NK-92 treated with Interleukin-12 subunit alpha and Interleukin-12 subunit beta, amount 100 ng/mL, for 24 hours (cell line): ENCODE results near the gene PLA2G4E.

Experiments used
- DNase-seq: peaks from one replicate; lab custom pipeline; 2025; lab: John Stamatoyannopoulos, UW

Gene PLA2G4E

GRCh38 chr15:42020713-42021273 lies at the start of gene PLA2G4E:
TSS of gene PLA2G4E (minus strand) at chr15:42021042. CDS start at chr15:42021030, 12 bp downstream.
- no peak for DNase-seq

GRCh38 chr15:42070279-42070975 lies 49.6 kb upstream of the PLA2G4E start:
- no peak for DNase-seq

- no peak for DNase-seq
These were observed 48.8 kb upstream of the PLA2G4E start for GRCh38 chr15:42069496-42070278.

GRCh38 chr15:42069025-42069424 lies 48.2 kb upstream of the PLA2G4E start:
- no peak for DNase-seq

GRCh38 chr15:42068601-42069000 lies 47.8 kb upstream of the PLA2G4E start:
- DNase-seq = no peak

GRCh38 chr15:42066764-42067415 lies 46.0 kb upstream of the PLA2G4E start:
- DNase-seq = no peak

GRCh38 chr15:42065468-42065867 lies 44.6 kb upstream of the PLA2G4E start:
- DNase-seq = no peak

GRCh38 chr15:42065033-42065432 lies 44.2 kb upstream of the PLA2G4E start:
- no peak for DNase-seq

GRCh38 chr15:42064271-42064670 lies 43.4 kb upstream of the PLA2G4E start:
- DNase-seq = no peak

GRCh38 chr15:42063122-42063848 lies 42.4 kb upstream of the PLA2G4E start:
- no peak for DNase-seq

GRCh38 chr15:42062284-42062806 lies 41.5 kb upstream of the PLA2G4E start:
- DNase-seq = no peak

GRCh38 chr15:42060797-42061196 lies 40.0 kb upstream of the PLA2G4E start:
- DNase-seq = no peak

- no peak for DNase-seq
These were observed 39.6 kb upstream of the PLA2G4E start for GRCh38 chr15:42060477-42060763.

GRCh38 chr15:42059661-42060476 lies 39.0 kb upstream of the PLA2G4E start:
- no peak for DNase-seq

- no peak for DNase-seq
These were observed 37.9 kb upstream of the PLA2G4E start for GRCh38 chr15:42058791-42059190.

- DNase-seq = no peak
These were observed 37.2 kb upstream of the PLA2G4E start for GRCh38 chr15:42057799-42058646.

- peak; percentile 72 for DNase-seq
These were observed 36.3 kb upstream of the PLA2G4E start for GRCh38 chr15:42056934-42057798.

- DNase-seq = no peak
These were observed 33.1 kb upstream of the PLA2G4E start for GRCh38 chr15:42053914-42054313.

- DNase-seq = no peak
These were observed 32.2 kb upstream of the PLA2G4E start for GRCh38 chr15:42053010-42053409.
